IPS DF 6.9 (cell line): ENCODE measurements around the gene TEX55.
"Not testable (repeated sequence)": the region's sequence is repeated elsewhere in the genome, so short reads cannot be mapped to it uniquely, and the experiment has no call there.

Source experiments
- DNase-seq: peaks from one replicate; pipeline ENCODE4 v3.0.0-alpha.2; 2013; ENCODE audit warnings: low read depth, low spot score
- H3K27ac ChIP-seq: one replicate; pipeline ENCODE4 v1.5.1; 2013; ENCODE audit warnings: low read length, control low read depth
- H3K27me3 ChIP-seq: 2 replicates; pipeline ENCODE4 v1.6.1; 2013; ENCODE audit warnings: mild to moderate bottlenecking, low read length; ENCODE audit not compliant: control insufficient read depth, insufficient read depth
- H3K36me3 ChIP-seq: 2 replicates; pipeline ENCODE4 v1.6.1; 2013; ENCODE audit warnings: low read length; ENCODE audit not compliant: control insufficient read depth, insufficient read depth
- H3K4me1 ChIP-seq: 2 replicates; pipeline ENCODE4 v1.6.1; 2013; ENCODE audit warnings: low read length; ENCODE audit not compliant: control insufficient read depth, insufficient read depth
- H3K4me3 ChIP-seq: 2 replicates; pipeline ENCODE4 v1.5.1; 2013; ENCODE audit warnings: mild to moderate bottlenecking, low read length
- H3K9me3 ChIP-seq: 2 replicates; pipeline ENCODE4 v1.6.1; 2013; ENCODE audit warnings: low read length, inconsistent platforms; ENCODE audit not compliant: control insufficient read depth, insufficient read depth
- WGBS: extraction: QIAGEN DNeasy Blood & Tissue Kit; methylation state at CpG from one replicate; pipeline ENCODE4 v1.1.7; 2013; ENCODE audit warnings: mixed read lengths, missing lambda C conversion rate; ENCODE audit not compliant: insufficient read length, insufficient coverage; 5-methylcytosine and 5-hydroxymethylcytosine counted together

The TEX55 gene

DNA sequence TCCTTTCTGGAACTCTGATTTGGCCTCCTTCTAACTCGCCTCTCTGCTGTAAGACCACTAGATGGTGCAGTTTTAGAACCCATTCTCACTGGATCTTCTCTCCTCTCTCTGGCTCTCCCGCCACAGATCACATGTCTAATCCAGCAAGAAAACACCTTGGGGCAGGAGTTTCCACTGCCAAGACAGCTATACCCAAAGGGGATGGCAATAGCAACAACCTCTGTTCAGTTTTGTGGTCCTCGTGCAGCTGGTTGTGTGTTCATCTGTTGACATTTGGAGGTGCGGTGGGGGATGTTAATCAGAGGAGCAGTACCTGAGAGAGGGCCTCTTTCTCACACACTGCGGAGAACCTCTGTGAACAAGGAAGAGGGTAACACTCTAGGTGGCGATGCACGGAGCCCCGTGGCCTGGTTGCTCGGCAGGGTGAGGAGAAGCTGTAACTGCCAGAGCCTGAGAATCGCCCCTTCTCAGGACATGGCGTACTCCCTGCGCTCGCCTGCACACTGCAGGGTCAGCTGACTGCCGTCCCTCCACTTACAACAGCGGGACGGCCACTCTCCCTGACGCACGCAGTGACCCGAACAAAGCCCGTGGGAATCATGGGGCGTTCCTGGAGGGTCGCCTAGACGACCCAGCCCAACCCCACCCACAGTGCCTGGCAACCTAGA lies at the start of gene TEX55:
TSS of gene TEX55 (plus strand) at position 666 of the 668 bp plus-strand sequence. CDS start 25 bp downstream, outside the sequence.
- Histone ChIP-seq H3K27ac (no peak within 1 kb of the TSS), H3K36me3 (no peaks in the 10 kb centered on the region), H3K27me3 (no peaks in the 10 kb centered on the region), H3K4me3 (no peak within 1 kb of the TSS), H3K4me1 (no peaks in the 10 kb centered on the region), H3K9me3 (no peaks in the 10 kb centered on the region)
- no CpG with 5 or more reads among the region's 23 CpGs for WGBS
- peak; percentile 41 for DNase-seq

DNA sequence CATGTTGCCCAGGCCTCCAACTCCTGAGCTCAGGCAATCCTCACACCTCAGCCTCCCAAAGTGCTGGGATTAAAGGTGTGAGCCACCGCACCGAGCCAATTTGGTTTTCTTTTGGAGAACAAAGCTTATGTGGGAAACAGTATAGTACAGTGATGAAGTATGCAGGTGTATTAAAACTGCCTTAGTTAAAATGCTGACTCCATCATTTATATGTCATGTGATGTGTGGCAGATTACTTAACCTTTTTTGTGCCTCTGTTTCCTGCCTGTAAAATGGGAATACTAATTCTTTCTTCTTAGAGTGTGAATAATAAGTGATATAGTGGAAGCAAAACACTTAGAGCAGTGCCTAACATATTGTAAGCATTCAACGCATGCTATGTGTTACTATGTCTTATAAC lies 48.0 kb upstream of the TEX55 start:
- no peaks in the 10 kb centered on the region for H3K9me3 ChIP-seq
- WGBS: no CpG with 5 or more reads among the region's 3 CpGs
- DNase-seq: no peak
- H3K4me3 ChIP-seq: no peak overlapping the region
- no peaks in the 10 kb centered on the region for H3K36me3 ChIP-seq
- H3K27ac ChIP-seq: no peak overlapping the region
- no peaks in the 10 kb centered on the region for H3K4me1 ChIP-seq
- H3K27me3 ChIP-seq: no peaks in the 10 kb centered on the region

DNA sequence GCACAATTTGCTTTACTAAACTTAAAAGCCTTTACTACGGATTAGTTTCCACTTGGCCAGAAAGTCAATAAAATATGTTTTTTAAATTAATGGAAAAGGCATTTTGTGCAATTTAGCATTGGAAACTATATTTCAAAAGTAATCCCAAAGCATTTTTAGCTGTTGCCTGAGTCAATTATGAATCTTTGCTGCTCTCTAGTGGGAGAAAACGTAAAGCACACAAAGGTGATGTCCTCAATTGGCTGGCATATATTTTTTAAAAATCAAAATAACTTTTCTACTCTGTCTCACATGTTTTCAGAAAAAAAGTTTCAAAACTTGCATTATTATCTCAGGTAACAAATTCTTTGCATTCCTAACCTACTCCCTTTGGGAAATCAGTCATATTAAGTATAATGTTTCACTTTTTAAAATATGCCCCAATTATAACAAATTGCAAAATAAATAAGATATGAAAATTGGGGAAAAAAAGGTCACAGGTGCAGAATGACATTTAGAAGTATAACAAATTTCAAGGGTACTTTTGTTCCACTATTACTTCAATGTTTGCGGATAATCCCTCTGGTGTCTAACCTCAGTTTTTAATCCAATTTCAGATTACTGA lies 47.2 kb upstream of the TEX55 start:
- Histone ChIP-seq H3K27me3 (no peaks in the 10 kb centered on the region), H3K4me1 (no peaks in the 10 kb centered on the region), H3K4me3 (no peak overlapping the region), H3K36me3 (no peaks in the 10 kb centered on the region), H3K9me3 (no peaks in the 10 kb centered on the region), H3K27ac (no peak overlapping the region)
- DNase-seq: no peak
- no CpG with 5 or more reads among the region's 3 CpGs for WGBS

DNA sequence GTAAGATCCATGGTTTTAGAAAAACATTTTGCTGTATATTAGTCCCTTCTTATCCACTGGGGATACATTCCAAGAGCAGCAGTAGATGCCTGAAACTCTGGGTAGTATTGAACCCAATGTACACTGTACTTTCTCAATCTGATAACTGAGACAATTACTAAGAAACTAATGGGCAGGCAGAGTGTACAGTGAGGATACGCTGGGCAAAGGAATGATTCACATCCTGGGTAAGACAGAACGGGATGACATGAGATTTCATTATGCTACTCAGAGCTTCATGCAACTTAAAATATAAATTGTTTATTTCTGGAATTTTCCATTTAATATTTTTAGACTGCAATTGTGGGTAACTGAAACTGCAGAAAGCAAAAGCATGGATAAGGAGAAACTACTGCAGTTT lies 46.2 kb upstream of the TEX55 start:
- no peak for DNase-seq
- H3K36me3 ChIP-seq: no peaks in the 10 kb centered on the region
- WGBS: no CpG with 5 or more reads among the region's 2 CpGs

DNA sequence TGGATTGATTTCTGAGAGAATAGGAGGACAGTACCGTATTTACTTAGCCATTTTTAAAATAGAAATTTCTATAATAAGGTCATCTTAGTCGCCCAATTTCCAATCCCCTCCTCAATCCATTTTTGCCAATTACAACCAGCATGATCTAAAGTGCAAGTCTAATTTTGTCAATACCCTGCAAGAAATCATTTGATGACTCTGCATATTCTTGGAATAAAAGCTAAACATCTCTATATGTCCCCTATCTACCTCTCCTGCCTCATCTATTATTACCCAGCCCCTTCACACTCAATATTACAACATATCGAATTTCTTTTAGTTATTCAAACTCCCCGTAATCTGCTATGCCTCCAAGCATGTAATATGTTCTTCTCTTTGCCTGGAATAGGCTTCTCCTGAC lies 41.9 kb upstream of the TEX55 start:
- H3K9me3 ChIP-seq: no peaks in the 10 kb centered on the region
- DNase-seq: no peak
- H3K4me3 ChIP-seq: no peak overlapping the region
- no peak overlapping the region for H3K27ac ChIP-seq
- WGBS: 98% methylated on average over 2 of the region's 4 CpGs
- no peaks in the 10 kb centered on the region for H3K4me1 ChIP-seq
- H3K27me3 ChIP-seq: no peaks in the 10 kb centered on the region
- no peaks in the 10 kb centered on the region for H3K36me3 ChIP-seq

More for the DNA sequence above, 46.2 kb upstream of the TEX55 start:
- Histone ChIP-seq H3K27ac (no peak overlapping the region), H3K4me3 (no peak overlapping the region), H3K27me3 (no peaks in the 10 kb centered on the region), H3K4me1 (no peaks in the 10 kb centered on the region), H3K9me3 (no peaks in the 10 kb centered on the region)

DNA sequence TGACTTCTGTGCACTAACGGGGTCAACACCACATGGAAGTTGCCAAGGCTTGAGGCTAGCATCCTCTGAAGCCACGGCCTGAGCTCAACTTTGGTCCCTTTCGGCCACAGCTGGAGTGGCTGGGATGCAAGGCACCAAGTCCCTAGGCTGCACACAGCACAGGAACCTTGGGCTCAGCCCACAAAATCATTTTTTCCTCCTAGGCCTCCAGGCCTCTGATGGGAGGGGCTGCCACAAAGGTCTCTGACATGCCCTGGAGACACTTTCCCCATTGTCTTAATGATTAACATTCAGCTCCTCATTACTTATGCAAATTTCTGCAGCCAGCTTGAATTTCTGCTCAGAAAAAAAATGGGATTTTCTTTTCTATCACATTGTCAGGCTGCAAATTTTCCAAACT lies 27.6 kb upstream of the TEX55 start:
- not testable (repeated sequence) for H3K27ac ChIP-seq

GRCh38 chr3:119120480-119120879 lies 25.5 kb upstream of the TEX55 start:
- Histone ChIP-seq H3K27ac (no peak overlapping the region), H3K9me3 (peaks cover 13% of the 10 kb centered on the region), H3K4me3 (no peak overlapping the region), H3K27me3 (no peaks in the 10 kb centered on the region), H3K4me1 (no peaks in the 10 kb centered on the region), H3K36me3 (peaks cover 2% of the 10 kb centered on the region; the same call in 1 of the 2 replicates)
- peak; percentile 31 for DNase-seq
- WGBS: no CpG with 5 or more reads among the region's 2 CpGs

More for the DNA sequence above, 27.6 kb upstream of the TEX55 start:
- no CpG with 5 or more reads among the region's 3 CpGs for WGBS
- H3K36me3 ChIP-seq, H3K27me3 ChIP-seq, H3K4me1 ChIP-seq, H3K4me3 ChIP-seq, DNase-seq: not testable (repeated sequence)
- peaks cover 15% of the 10 kb centered on the region for H3K9me3 ChIP-seq

- no peaks in the 10 kb centered on the region for H3K36me3 ChIP-seq
- WGBS: no CpG with 5 or more reads among the region's 3 CpGs
- no peaks in the 10 kb centered on the region for H3K27me3 ChIP-seq
- no peak overlapping the region for H3K4me3 ChIP-seq
- peaks cover 3% of the 10 kb centered on the region for H3K4me1 ChIP-seq
- no peak overlapping the region for H3K27ac ChIP-seq
- no peak for DNase-seq
- peaks cover 12% of the 10 kb centered on the region for H3K9me3 ChIP-seq
Observed at GRCh38 chr3:119122350-119122749, 23.6 kb upstream of the TEX55 start.

GRCh38 chr3:119125342-119125741 lies 20.6 kb upstream of the TEX55 start:
- H3K27ac ChIP-seq: no peak overlapping the region
- peaks cover 3% of the 10 kb centered on the region for H3K4me1 ChIP-seq
- no peaks in the 10 kb centered on the region for H3K36me3 ChIP-seq
- no peak for DNase-seq
- WGBS: no CpG with 5 or more reads among the region's 10 CpGs
- no peak overlapping the region for H3K4me3 ChIP-seq
- no peaks in the 10 kb centered on the region for H3K9me3 ChIP-seq
- no peaks in the 10 kb centered on the region for H3K27me3 ChIP-seq

DNA sequence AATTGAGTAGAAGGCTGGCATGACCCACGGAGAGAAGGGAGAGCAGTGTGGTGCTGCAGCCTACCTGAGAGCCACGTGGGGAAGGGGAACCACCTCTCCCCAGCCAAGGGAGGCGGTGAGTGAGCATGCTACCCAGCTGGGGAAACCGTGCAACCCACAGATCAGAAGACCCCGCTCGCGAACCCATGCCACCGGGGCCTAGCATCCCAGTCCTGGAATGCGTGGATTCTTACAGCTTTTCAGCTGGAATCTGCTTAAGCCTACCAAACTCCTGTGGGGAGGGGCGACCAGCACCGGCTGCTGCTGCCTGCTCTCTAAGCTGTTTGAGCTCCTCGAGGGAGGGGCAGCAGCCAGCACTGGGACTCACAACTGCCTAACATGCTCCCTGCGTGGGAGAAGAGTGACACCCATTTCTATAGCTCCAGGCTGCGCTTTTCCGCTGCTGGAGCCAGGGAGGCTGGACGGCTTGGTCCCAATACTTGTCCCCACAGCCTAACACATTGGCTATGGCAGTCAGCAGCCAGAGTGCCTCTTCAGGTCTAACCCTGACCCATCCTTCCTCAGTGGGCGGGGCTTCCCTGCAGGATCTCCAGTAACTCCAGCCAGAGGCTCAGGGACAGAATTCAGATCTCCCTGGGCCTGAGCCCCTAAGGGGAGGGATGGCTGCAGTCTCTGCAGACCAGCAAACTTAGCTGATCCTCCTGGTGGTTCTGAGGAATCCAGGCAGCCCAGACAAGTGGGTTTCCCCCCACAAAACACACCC lies 20.0 kb upstream of the TEX55 start:
- WGBS: no CpG with 5 or more reads among the region's 17 CpGs
- H3K4me3 ChIP-seq: no peak overlapping the region
- H3K9me3 ChIP-seq: no peaks in the 10 kb centered on the region
- H3K27ac ChIP-seq: no peak overlapping the region
- DNase-seq: no peak
- H3K27me3 ChIP-seq: no peaks in the 10 kb centered on the region
- H3K4me1 ChIP-seq: peaks cover 6% of the 10 kb centered on the region
- H3K36me3 ChIP-seq: no peaks in the 10 kb centered on the region
